ENCODE measurements around the gene OR51B4. TPM values are rescaled to one million over a fixed set of nuclear protein-coding genes. Genes with fewer than 3 reads are reported as not detected.

OR51B4 gene
- total RNA-seq, 1 experiment from 2014 or later, result not detected

- no peak overlapping the region for H4K5ac ChIP-seq (ENCODE audit: insufficient read length, low read depth, low read length)
- no peaks in the 10 kb centered on the region for H3K79me2 ChIP-seq (ENCODE audit: insufficient read depth, low read length)
- no peak overlapping the region for H3K56ac ChIP-seq (ENCODE audit: insufficient read length, low read depth, low read length)
- H3K4me2 ChIP-seq (ENCODE audit: insufficient read depth, insufficient read length, low read length), result no peak overlapping the region
- no peak overlapping the region for H2BK120ac ChIP-seq (ENCODE audit: low read depth, low read length, poor library complexity, severe bottlenecking)
- H3K4ac ChIP-seq (ENCODE audit: low read depth, low read length), result no peak overlapping the region
- DNase-seq, result no peak
- no peak overlapping the region for H3K18ac ChIP-seq (ENCODE audit: insufficient read length, low read depth, low read length)
- Mint-ChIP-seq H3K36me3 (ENCODE audit: insufficient read depth in 1 of 3, low read depth in 3 of 3) (no peaks in the 10 kb centered on the region; a peak in 1 of 7 replicates), H3K4me1 (peaks cover 1 to 2% of the 10 kb centered on the region in 2 experiments; a peak in 2 of 4 replicates), H3K4me3 (no peak overlapping the region), H3K27me3 (ENCODE audit: low read depth) (peaks cover 31% of the 10 kb centered on the region), H3K27ac (no peak overlapping the region), H3K9me3 (no peaks in the 10 kb centered on the region)
- no CpG with 5 or more reads among the region's 2 CpGs for WGBS (ENCODE audit: extremely low coverage, insufficient read length, low lambda C conversion rate)
- no peak overlapping the region for H2AFZ ChIP-seq (ENCODE audit: low read length)
- no peak overlapping the region for H3K27ac ChIP-seq (ENCODE audit: insufficient read length, low read depth, low read length)
- H3K27me3 ChIP-seq (ENCODE audit: insufficient read depth, low read length), result no peaks in the 10 kb centered on the region; the same call in 1 of the 2 replicates
- no peak overlapping the region for H4K8ac ChIP-seq (replicated peaks; ENCODE audit: insufficient read length, low read depth, low read length)
- H3T11ph ChIP-seq (ENCODE audit: low read length), result no peak overlapping the region
- no peak overlapping the region for H2BK20ac ChIP-seq (ENCODE audit: low read depth, low read length, poor library complexity, severe bottlenecking)
- H3K79me1 ChIP-seq (ENCODE audit: insufficient read depth, low read depth, low read length, poor library complexity, severe bottlenecking), result no peaks in the 10 kb centered on the region
- H2AK5ac ChIP-seq (ENCODE audit: insufficient read length, low read length), result no peak overlapping the region
- no peak overlapping the region for H3K23ac ChIP-seq (ENCODE audit: insufficient read length, low read depth, low read length)
- H3K4me1 ChIP-seq (ENCODE audit: insufficient read depth, low read length), result no peaks in the 10 kb centered on the region
- no peak overlapping the region for H3K14ac ChIP-seq (ENCODE audit: insufficient read depth, low read length)
- no peak overlapping the region for H3K9ac ChIP-seq (ENCODE audit: extremely low read depth, insufficient read length, low read length)
- H2BK5ac ChIP-seq (ENCODE audit: insufficient read length, low read length), result no peak overlapping the region
- H3K23me2 ChIP-seq (ENCODE audit: insufficient read length, low read depth, low read length, poor library complexity, severe bottlenecking), result no peaks in the 10 kb centered on the region
- no peaks in the 10 kb centered on the region for H3K9me3 ChIP-seq (ENCODE audit: control insufficient read depth, low read depth, low read length)
- no peak for TF ChIP-seq CTCF (conservative IDR thresholded peaks at IDR 0.05)
- no peak overlapping the region for H2BK12ac ChIP-seq (ENCODE audit: insufficient read length, low read depth, low read length)
- no peak overlapping the region for H4K91ac ChIP-seq (ENCODE audit: insufficient read length, low read depth, low read length)
- H2BK15ac ChIP-seq (ENCODE audit: low read depth, low read length), result no peak overlapping the region
- no peaks in the 10 kb centered on the region for H4K20me1 ChIP-seq (ENCODE audit: control insufficient read depth, insufficient read depth, insufficient read length)
Observed at GRCh38 chr11:5251746-5252145, 50.0 kb downstream of the OR51B4 start.

Other genes with a start within 250 kb of the OR51B4 start
- gene OR52E2, start 242.3 kb downstream of the OR51B4 start, total RNA-seq (2021), result not detected in 2 replicates
- not detected in 2 replicates for gene OR52E1, start 232.4 kb downstream of the OR51B4 start, total RNA-seq (2021)
- not detected in 2 replicates for gene OR52A5, start 163.6 kb downstream of the OR51B4 start, total RNA-seq (2021)
- 0.09 and 0.42 TPM in 2 replicates for gene OR52A1, start 147.2 kb downstream of the OR51B4 start, total RNA-seq (2021)
- gene OR51V1, start 101.3 kb downstream of the OR51B4 start, total RNA-seq (2021), result not detected in 2 replicates
- gene HBB, start 74.9 kb downstream of the OR51B4 start, total RNA-seq (2021), result not detected in 2 replicates
- not detected in 2 replicates for gene HBD, start 67.5 kb downstream of the OR51B4 start, total RNA-seq (2021)
- not detected in 2 replicates for gene HBG1, start 52.1 kb downstream of the OR51B4 start, total RNA-seq (2021)
- not detected in 2 replicates for gene HBG2, start 47.2 kb downstream of the OR51B4 start, total RNA-seq (2021)
- gene HBE1, start 32.0 kb downstream of the OR51B4 start, total RNA-seq (2021), result not detected in 2 replicates
- gene OR51B2, start 22.4 kb upstream of the OR51B4 start, total RNA-seq (2021), result not detected in 2 replicates
- not detected in 2 replicates for gene OR51B5, start 41.6 kb upstream of the OR51B4 start, total RNA-seq (2021)
- not detected in 2 replicates for gene OR51B6, start 49.6 kb upstream of the OR51B4 start, total RNA-seq (2021)
- not detected in 2 replicates for gene OR51M1, start 81.9 kb upstream of the OR51B4 start, total RNA-seq (2021)
- not detected in 2 replicates for gene OR51Q1, start 120.2 kb upstream of the OR51B4 start, total RNA-seq (2021)
- gene OR51I1, start 139.6 kb upstream of the OR51B4 start, total RNA-seq (2021), result not detected in 2 replicates
- gene OR51I2, start 147.4 kb upstream of the OR51B4 start, total RNA-seq (2021), result not detected in 2 replicates
- not detected in 2 replicates for gene OR52D1, start 186.7 kb upstream of the OR51B4 start, total RNA-seq (2021)
- not detected in 2 replicates for gene UBQLN3, start 208.0 kb upstream of the OR51B4 start, total RNA-seq (2021)
- gene UBQLNL, start 214.8 kb upstream of the OR51B4 start, total RNA-seq (2021), result not detected in 2 replicates
- gene OR52H1, start 246.6 kb upstream of the OR51B4 start, total RNA-seq (2021), result not detected in 2 replicates

Measured in H9 (cell line).